Astrocyte of the spinal cord (primary cell): ENCODE measurements around the gene E2F2.

Source experiments
- DNase-seq: peaks from one replicate; pipeline ENCODE4 v3.0.0; 2011; ENCODE audit warnings: low read depth, low spot score
- H3K4me3 ChIP-seq: 2 replicates; pipeline ENCODE4 v1.5.1; 2011; ENCODE audit warnings: low read depth, mild to moderate bottlenecking, low read length, moderate library complexity
- in situ Hi-C: cut with HindIII; loops from 2 replicates; pipeline ENCODE4 v1.10.0; 2017; ENCODE audit warnings: low sequenced_read_pairs
- TF ChIP-seq, protein P1 (sequence below): IDR thresholded peaks from 2 replicates; pipeline ENCODE4 v1.5.1; 2012; ENCODE audit warnings: low read depth, mild to moderate bottlenecking, low read length, inconsistent platforms

E2F2 gene

DNA sequence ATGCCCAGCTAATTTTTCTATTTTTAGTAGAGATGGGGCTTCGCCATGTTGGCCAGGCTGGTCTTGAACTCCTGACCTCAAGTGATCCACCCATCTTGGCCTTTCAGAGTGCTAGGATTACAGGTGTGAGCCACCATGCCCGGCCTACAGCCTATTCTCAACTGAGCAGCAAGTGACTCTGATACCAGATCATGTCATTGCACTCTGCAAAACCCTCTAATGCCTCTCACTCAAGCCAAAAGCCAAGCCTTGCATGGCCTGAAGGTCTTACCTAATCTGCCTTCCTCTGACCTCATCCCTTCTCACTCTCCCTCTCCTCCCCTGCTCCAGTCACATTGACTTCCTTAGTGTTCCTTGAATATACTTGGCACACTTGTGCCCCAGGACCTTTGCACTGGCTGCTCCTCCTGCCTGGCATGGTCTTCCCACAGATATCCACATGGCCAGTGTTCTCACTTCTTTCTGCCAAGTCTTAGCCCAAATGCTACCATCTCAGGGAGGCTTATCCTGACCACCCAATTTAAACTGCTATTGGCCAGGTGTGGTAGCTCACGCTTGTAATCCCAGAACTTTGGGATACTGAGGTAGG, 38.8 kb downstream of the E2F2 start:
- DNase-seq: no peak
- H3K4me3 ChIP-seq: no peak overlapping the region
- TF ChIP-seq, protein P1, sequence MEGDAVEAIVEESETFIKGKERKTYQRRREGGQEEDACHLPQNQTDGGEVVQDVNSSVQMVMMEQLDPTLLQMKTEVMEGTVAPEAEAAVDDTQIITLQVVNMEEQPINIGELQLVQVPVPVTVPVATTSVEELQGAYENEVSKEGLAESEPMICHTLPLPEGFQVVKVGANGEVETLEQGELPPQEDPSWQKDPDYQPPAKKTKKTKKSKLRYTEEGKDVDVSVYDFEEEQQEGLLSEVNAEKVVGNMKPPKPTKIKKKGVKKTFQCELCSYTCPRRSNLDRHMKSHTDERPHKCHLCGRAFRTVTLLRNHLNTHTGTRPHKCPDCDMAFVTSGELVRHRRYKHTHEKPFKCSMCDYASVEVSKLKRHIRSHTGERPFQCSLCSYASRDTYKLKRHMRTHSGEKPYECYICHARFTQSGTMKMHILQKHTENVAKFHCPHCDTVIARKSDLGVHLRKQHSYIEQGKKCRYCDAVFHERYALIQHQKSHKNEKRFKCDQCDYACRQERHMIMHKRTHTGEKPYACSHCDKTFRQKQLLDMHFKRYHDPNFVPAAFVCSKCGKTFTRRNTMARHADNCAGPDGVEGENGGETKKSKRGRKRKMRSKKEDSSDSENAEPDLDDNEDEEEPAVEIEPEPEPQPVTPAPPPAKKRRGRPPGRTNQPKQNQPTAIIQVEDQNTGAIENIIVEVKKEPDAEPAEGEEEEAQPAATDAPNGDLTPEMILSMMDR: no peak
- in situ Hi-C loops: no loop called here

DNA sequence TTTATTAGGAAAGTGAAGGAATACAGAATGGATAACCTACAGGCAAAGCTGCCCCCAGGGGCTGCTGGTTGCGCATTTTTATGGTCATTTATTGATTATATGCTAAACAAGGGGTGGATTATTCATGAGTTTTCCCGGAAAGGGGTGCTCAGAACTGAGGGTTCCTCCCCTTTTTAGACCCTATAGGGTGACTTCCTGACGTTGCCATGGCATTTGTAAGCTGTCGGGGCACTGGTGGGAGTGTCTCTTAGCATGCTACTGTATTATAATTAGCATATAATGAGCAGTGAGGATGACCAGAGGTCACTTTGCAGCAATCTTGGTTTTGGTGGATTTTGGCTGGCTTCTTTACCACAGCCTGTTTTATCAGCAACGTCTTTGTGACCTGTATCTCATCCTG, 41.2 kb downstream of the E2F2 start:
- DNase-seq: no peak
- in situ Hi-C loops: no loop called here
- TF ChIP-seq, protein P1: no peak
- H3K4me3 ChIP-seq: no peak overlapping the region

DNA sequence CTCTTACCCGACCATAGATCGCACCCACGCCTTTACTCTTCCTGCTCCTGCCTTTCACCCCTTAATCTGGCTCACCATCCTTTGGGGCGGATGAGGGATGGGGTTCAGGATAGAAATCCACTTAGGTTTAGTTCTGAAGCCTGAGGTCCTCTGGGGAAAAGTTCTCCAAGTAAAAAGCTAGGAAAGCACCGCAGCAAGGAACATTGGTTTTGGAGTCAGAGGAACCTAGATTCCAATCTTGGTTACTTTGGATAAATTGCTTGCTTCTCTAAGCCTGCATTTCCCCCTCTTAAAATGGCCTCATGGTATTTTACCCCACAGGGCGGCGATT, 46.1 kb downstream of the E2F2 start:
- TF ChIP-seq, protein P1: no peak
- no peak overlapping the region for H3K4me3 ChIP-seq
- in situ Hi-C loops: no loop called here
- DNase-seq: no peak

DNA sequence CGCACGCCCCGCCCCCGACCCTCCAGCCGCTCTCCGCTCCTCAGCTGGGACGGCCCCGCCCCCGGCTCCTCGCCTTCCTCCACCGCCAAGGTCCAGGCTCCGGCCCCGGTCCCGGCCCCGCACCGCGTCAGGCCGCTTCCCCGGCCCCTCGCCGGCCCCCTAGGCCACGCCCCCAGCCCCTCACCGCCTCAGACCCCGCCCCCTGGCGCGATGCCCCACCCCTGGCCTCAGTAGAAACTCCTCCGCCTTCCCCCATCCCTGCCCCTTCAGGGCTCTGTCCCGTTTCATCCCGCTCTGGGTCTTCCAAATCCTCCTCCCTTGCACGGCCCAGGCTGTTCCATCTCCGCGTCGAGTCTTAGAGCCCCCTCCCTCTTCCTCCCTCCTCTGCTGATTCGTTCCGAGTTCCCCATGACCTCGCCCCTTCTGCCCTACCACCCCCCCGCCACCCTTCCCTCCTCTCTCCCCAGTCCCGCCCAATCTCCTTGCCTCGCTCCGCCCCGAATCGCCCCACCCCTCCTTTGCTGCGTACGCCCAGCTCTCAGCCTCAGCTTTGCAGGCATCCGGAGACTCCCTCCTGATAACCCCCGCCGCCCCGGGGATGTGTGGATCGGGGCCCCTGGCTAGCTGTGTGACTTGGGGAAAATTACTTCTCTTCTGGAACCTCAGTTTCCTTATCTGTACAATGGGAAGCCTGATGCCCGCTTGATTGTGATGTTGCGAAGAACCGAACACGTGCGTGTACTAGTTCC, 46.6 kb downstream of the E2F2 start:
- H3K4me3 ChIP-seq: peak overlapping the region; percentile 78
- in situ Hi-C loops: no loop called here
- DNase-seq: peak; percentile 91
- TF ChIP-seq, protein P1: no peak

DNA sequence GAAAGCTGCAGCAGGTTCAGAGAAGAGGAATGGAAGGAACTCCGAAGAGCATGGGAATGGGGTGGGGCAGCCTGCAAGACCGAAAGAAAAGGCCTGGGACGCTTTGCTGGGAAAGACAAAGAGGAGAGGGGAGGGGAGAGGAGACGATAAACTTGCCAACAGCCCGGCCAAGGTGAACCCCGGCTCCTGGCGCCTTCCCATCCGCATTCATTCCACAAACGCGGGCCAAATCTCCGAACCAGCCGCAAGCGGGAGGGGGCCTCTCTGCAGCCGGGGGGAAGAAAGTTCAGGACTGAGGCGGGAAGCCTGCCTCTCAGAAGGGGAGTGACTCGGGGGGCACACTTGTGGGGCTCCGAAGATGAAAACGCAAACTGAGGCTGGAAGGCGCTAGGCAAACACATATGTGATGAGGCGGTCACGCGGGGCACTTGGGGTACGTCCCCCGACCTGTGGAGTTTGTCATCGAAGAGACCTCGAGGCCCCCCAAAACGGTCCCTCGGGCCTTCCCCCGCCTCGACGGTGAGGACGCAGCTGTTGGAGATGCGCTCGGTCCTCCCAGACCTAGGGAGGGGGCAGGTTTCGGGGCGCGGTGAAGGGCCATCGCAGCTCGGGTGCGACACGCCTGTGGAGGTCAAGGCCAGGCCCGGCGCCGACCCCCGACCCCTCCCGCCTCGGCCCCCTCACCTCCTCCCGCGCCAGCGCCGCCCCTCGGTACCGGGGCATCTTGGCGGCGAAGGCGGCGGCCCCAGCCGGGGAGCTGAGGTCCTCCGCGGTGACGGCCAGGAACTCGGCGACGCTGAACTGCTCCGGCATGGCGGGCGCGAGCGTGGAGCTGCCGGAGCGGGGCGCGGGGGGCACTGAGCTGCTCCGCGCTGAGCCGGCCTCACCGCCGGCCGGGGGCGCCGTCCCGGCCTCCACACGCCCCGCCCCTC, 47.4 kb downstream of the E2F2 start, which contains the start of gene ASAP3:
Gene ASAP3 (minus strand): TSS at position 859 of the 932 bp plus-strand sequence. CDS start 46 bp downstream, at position 813.
- DNase-seq: peak; percentile 46
- in situ Hi-C loops: no loop called here
- TF ChIP-seq, protein P1: peak; percentile 15
- H3K4me3 ChIP-seq: peak within 1 kb of the TSS; percentile 78

DNA sequence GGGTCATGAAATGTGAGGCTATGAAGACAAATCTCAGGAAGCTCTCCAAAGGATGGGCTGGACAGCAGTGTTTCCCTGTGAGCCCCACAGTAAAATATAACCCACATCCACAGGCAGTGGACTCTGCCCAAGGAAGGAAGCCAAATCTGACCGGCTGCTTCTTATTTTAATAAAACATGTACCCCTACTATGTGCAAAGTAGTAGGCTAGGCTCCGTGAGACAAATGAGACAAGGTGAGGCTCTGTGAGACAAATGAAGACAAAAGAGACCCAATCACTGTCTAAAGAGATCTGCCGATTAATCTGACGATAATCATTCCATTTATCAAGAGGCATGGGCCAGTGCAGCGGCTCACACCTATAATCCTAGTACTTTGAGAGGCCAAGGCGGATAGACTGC, 49.1 kb downstream of the E2F2 start:
- H3K4me3 ChIP-seq: no peak overlapping the region
- DNase-seq: no peak
- TF ChIP-seq, protein P1: no peak
- in situ Hi-C loops: no loop called here
